NCI-H2196 (cell line): Measurements from ENCODE around the gene PTPRN2.
"Not testable (repeated sequence)": the region's sequence is repeated elsewhere in the genome, so short reads cannot be mapped to it uniquely, and the experiment has no call there.

Experiments used
- DNase-seq: peaks from one replicate; lab custom pipeline; 2025; ENCODE audit not compliant: unreplicated experiment; lab: John Stamatoyannopoulos, UW

PTPRN2 gene

DNA sequence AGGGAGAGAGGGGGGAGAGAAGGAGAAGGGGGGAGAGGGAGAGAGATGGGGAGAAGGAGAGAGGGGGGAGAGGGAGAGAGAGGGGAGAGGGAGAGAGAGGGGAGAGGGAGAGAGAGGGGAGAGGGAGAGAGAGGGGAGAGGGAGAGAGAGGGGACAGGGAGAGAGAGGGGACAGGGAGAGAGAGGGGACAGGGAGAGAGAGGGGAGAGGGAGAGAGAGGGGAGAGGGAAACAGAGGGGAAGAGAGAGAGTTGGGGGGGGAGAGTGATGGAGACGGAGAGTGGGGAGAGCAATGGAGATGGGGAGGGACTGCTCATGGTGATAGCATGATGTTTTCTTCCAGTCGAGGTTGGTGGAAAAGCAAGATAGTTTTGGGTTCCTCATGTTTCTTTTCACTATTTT, 1078.4 kb downstream of the PTPRN2 start:
- DNase-seq: no peak

DNA sequence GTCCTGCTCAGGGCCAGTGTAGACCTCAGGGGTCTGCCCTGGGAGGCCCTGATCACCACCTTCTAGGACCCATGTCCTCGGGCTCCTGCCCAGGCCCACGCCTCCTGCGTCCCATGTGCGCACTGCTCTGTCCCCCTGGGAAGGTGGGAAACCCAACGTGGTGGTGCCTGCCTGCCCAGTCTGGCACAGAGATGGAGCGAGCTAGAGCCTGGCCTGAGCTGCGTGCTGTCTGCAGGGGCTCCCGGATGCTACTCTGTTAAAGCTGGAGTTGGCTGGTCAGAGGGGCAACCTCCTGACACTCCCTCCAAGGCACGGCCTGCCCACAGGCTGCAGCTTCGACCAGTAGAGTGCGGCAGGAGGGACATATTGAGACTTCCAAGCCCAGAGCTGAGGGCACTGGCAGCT, 1079.1 kb downstream of the PTPRN2 start:
- no peak for DNase-seq

DNA sequence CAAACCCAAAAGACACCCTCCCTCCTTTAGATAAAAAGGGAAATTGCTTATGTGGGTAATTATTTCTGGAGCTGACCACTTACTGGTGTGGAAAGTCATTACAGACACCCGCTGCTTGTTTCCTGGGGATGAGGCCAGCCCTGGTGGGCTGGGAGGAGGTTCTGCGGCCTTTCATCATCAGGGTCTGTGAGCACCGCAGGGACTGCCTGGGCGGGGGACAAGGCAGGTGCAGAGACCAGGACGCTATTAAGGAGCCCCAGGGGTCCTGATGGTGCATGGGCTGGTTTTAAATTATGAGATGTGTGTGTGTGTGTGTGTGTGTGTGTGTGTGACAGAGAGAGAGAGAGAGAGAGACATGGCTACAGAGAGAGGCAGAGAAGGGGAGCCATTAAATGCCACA, 1079.6 kb downstream of the PTPRN2 start:
- no peak for DNase-seq

DNA sequence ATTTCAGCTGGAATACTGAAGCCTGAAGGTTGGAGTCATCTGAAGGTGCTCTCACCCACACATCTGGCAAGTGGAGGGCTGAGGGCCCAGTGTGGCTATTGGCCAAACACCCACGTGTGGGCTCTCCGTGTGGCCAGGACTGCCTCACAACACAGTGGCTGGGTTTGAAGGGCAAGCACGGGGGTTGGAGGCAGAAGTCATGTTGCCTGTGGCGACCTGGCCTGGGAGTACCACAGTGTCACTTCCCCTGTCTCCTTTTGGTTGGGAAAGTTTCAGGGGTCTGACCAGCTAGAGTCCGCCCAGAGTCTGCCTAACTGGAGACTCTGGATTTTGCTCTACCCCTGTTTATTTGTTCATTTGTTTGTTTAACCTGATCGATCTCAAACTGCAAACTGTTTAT, 1081.4 kb downstream of the PTPRN2 start:
- DNase-seq: no peak

DNA sequence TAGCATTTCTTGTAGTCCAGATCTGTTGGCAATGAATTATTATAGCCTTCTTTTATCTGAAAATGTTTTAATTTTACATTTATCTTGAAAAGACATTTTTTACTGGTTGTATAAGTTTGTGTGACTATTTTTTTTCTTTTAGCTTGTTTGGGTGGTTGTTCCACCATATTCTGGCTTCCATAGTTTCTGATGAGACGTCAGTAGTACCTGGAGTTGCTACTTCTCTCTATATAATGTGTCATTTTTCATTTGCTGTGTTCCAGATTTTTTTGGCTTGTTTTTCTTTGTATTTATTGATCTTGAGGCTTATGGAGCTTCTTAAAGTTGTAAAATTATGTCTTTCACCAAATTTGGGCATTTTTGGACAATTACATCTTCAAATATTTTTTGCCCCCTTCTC, 1082.0 kb downstream of the PTPRN2 start:
- no peak for DNase-seq

DNA sequence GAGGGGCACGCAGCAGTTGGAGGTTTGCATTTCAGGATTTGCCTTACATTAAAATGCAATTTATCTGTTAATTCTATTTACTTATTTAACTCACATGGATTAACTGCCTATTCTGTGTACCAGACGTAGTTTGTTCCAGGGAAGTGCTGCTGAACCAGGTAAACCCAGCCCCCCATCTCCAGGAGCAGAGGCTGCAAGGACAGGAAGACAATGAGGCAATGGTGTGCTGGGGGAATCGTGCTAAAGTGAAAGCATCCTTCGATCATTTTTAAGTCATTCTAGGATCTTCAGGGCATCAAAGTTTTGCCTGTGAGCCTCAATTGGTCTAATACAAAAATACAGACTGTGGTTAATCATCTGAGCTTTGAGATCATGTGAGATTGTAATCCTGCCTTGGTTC, 1084.4 kb downstream of the PTPRN2 start:
- no peak for DNase-seq

DNA sequence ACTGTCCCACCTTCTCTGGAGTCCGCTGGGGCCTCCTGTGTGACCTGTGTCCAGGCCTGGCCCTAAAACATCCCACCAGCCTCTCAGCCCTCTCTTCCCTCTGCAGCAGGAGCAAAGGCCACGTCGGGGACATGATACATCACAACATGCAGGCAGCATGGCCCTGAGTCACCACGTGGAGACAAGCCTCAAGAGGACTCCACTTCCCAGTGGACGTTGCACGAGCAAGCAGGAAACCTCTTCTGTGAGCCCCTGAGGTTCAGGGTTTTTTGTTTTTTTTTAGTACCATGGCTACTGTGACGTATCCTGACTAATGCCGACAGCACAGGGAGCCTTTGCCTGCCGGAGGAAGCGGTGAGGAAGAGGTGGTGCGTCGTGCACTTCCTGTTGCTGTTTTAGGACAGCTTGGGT, 1084.9 kb downstream of the PTPRN2 start:
- DNase-seq: no peak

DNA sequence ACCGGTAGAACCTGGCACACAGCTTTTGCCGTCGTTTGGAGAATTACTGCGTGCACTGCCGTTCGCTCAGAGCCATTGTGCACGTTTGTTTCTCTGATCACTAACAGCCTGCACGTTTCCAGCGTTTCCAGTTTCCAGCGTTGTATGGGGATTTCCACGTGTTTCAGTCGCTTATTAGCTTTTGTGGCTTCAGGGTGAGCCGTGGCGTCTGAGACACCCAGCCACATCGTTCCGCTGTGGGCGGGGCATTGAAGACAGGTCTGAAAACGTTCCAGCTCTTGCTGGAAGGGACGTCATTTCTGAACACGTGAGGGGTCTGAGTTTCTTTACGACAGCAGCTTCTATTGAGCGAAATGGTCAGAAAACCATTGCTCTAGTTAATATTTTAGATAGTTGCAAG, 1086.0 kb downstream of the PTPRN2 start:
- DNase-seq: no peak

DNA sequence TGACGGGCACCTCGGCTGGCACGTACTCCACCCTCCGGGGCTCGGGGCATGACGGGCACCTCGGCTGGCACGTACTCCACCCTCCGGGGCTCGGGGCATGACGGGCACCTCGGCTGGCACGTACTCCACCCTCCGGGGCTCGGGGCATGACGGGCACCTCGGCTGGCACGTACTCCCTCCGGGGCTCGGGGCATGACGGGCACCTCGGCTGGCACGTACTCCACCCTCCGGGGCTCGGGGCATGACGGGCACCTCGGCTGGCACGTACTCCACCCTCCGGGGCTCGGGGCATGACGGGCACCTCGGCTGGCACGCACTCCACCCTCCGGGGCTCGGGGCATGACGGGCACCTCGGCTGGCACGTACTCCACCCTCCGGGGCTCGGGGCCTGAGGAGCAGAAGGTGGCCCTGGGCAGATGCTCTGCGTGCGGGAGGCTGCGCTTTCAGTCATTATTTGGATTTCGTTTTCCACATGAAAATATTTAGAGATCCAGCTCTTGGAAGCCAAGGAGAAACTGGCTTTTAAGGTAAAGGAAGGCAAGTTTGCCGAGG, 1086.6 kb downstream of the PTPRN2 start:
- not testable (repeated sequence) for DNase-seq

DNA sequence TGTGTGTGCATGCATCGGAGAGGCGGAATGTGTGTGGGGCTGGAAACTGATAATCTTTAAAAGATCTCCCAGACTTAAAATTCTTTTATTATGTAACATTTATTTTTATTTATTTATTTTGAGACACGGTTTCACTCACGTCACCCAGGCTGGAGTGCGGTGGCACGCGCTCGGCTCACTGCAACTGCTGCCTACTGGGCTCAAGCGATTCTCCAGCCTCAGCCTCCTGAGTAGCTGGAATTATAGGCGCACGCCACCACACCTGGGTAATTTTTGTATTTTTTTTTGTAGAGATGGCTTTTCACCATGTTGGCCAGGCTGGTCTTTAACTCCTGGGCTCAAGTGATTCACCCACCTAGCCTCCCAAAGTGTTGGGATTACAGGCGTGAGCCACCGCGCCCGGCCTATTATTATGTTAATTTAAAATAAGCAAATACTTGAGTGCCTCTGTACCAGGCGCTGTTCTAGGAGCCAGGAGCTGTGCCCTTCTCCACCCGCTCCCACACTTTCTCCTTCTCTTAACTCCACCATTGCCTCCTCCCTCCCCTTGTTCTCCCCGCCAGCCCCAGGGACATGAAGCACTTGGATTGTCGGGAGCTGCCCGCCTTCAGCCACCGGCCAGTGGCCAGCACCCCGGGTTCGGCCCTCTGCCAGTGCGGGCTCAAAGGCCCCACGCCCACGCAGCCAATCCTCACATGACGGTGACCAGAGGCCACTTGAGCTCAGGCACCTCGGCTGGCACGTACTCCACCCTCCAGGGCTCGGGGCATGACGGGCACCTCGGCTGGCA, 1087.3 kb downstream of the PTPRN2 start:
- no peak for DNase-seq

DNA sequence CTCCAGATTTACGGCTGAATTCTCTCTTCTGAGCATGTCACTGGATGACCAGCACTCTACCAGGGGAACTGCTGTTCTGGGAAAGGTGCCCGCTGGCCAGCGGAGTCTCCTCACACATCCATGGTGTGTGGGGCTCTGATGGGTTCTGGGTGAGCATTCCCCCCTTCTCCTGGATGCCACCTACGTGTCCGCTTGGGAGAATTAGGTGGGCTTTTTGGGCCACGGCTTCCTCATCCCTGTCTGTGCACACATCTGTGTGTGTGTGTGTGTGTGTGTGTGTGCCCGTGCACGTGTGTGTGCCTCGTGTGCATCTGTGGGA, 1087.8 kb downstream of the PTPRN2 start:
- no peak for DNase-seq

DNA sequence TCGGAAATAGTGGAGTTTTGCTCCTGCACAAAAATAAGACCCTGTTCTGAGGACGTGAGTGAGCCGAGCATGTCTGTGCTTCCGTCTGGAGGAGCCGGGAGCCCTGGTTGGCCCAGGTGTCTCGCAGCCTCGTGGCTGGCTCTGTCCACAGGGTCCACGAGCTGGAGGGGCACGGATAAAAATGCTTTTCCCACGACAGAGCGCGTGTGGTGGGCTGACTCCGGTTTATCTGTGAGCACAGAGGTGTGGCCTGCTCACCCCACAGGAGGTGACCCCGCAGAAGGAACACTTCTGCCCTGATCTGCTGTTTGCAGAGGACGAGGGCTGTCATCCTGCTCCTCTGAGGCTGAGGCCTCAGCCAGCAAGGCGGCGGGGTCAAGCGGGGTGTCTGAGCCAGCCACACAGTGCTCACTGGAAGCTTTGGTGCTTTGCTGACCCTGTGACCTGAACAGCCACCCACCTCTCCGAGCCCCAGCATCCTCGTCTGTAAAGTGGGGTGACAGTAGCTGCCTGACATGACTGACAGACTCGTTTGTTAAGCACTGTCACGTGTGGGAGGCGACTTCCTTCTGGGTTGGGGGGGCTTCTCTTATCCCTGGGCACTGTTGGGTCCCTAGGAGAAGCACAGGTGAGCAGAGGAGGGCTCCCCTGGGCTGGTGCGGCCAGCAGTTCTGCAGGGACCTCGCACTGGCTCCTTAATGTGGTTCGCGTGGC, 1088.3 kb downstream of the PTPRN2 start:
- no peak for DNase-seq

DNA sequence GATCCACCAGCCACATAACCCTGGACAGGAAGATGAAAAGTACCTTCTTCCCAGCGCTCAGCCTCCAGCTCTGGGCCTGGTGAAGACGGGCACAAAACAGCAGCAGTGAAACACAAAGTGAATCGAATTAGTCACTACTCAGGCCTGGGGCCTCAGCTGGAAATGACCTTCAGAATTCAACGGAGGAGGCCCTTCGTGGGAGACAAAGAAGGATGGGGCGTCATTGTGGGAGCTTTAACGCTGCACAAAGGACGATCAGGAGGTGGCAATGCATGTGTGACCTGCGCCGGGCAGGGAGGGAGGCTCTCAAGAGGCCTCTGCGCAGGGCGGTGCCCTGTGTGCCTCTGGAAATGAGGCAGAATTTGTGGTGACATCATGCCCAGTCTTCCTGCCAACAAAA, 1089.0 kb downstream of the PTPRN2 start:
- DNase-seq: no peak

DNA sequence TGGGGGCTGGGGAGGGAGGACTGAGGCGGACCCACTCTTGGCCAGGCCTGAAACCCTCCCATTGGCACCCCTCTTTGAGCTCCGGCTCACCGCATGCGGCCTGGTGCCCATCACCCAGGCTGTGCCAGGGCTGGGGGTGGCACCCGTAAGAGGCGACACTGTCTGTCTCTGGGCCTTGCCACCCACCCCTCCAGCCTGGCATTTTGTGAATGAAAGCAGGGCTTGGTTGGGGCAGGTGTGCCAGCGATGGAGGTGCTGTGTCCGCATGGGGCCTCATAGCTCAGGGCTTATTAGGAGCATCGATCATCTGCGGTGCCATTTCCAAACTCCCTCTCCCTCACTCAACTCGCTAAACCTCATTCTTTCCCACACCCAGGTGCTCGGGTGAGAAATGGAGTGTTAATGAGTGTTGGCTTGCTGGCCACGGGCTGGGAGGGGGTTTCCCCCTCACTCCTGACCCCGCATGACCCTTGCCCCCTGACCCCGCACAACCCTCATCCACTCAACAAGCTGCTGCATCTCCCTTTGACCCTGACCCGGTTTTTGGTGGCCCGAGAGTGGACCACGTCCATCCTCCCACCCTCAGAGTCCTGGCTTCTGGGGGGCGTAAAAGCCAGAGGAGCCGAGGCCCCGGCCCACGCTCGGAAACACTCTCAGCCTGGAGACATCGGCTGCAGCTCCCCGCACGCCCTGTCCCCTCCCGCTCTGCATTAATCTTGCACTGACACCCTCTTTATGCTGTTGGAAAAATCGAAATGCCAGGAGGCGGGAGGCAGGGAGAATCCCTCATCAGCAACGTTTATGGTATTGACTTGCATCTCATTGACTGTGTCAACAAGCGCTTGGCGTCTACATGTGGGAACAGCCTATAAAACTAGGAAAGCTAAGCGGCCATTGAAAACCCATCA, 1089.6 kb downstream of the PTPRN2 start:
- no peak for DNase-seq

DNA sequence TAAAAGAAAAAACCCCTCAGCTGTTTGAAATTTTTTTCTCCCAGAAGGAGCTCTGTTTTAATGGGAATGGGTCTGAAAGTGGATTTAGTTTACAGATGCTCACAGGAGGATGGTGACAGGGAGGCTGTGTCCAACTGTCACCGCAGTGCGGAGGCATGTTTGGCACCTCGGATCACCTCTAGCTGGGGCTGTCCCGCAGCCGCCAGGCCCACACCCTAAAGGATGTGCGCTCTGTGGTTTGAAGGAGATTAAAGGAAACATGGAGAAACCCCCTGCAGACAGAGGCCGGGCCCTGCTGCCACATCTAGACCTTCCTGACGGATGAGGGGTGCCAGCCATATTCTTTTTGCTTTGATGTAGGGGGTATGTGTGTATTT, 1090.3 kb downstream of the PTPRN2 start:
- no peak for DNase-seq

DNA sequence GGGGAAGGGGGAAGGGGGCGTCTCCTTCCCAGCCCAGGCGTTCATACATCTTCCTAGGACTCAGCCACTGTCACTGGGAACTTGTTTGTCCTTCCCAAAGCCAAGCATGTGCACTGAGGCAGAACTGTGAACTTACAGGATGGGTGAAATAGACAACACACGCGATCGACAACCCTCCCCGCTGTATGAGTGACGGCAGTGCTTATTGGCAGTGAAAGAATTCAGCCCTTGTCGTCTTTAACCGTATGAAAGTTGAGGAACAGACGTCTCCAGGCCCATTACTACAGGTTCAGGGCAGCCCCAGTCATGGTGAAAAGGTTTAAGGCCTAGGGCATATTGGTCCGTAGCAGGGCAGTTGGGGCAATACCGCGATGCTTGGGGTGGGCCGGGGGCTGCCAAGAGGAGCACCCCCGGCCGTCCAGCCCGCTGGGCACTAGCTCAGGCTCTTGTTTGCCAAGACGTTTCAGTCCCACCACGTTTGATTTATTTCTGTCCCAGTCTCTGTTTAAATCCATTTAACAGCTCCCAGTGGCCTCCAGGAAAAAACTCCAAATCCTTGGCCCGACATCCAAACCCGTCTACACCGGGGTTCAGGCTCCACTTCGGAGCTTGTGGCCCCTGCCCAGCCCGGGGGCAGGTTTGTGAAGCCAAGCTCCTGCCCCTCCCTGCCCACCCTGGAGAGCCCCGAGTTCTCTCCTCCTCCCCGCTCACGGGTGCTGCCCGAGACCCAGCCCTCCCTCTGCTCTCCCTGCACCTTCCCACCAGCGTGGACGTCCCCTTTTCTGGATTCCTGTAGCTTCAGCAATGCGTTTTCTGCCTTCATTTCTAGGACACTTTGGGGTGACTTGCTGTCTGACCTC, 1091.0 kb downstream of the PTPRN2 start:
- no peak for DNase-seq

DNA sequence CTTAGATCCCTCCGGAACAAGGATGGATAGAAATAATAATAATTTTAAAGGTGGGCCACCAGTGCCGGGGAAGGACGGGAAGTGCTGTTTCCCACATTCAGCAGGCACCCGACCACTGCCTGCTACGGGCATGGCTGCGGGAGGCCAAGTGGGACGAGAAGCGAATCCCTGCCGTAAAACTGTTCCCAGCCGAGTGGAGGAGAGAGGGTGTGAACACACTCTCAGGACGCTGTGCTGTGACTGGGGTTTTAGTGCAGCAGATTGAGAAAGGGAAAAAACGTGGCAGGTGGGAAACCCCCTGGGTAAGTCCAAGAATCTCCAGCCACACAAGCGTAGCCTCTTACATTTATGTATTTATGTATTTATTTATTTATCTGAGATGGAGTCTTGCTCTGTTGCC, 1092.0 kb downstream of the PTPRN2 start:
- DNase-seq: no peak

DNA sequence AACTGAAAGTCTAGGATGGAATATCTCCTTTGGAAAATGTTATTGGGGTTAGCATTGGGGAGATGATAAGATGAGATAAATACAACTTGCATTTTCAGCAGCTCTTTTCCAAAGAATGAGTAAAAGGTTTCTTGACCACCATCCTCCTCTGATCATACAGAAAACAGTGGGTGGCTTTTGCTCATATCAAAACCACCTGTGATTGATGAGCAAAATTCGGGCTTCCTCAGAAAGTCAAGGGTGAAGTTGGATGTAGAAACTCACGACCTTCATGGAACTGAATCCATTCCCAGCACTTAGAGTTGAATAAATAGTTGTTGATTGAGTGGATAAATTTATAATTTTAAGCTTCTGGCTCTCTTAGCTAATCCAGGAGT, 1092.5 kb downstream of the PTPRN2 start:
- no peak for DNase-seq

DNA sequence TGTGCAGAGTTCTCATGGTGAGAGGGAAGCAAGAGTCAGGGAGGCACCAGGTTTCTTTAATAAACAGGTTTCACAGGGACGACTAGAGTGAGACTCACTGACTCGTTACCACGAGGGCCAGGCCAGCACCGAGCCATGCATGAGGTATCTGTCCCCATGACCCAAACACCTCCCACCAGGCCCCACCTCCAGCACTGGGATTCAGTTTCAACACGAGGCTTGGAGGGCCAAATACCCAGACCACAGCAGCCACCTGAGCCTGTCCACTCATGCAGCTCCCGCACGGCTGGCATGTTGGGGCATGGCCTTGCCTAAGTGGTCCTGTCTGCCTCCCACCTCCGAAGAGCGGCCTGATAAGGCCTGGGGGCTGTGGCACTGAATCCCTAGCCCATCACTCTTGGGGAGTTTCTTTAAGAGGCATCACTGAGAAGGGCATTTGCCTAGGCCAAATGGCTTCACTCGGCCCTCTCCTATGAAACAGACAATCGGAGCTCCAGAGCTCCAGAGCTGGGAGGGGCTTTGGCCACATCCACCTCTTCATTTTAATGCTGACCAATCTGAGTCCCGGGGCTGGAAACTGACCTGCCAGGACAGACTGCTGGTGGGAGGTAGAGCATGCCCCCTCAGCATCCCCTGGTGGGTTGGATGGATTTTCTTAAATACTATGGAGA, 1093.0 kb downstream of the PTPRN2 start:
- DNase-seq: no peak

DNA sequence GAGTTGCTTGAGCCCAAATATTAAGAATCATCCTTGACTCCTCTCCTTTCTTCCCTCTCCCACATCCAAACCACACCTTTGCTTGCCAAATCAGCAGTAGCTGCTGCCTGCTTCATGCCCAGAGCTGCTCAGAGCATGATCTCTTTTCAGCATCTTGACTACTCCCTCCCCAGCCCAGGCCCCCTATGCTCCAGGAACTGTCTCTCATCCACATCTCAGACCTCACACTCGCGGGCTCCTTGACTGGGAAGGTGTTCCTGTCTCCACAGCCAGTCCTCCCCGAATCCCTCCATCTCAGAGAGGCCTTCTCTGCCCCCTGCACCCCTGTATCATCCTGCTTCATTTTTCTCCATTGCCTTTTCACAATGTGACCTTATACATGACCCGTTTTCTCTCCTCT, 1093.8 kb downstream of the PTPRN2 start:
- no peak for DNase-seq
